HCT116 (cell line): ENCODE results near the gene ABCB8. TPM values are rescaled to one million over a fixed set of nuclear protein-coding genes. Genes with fewer than 3 reads are reported as not detected.

ENCODE experiments used
- ATAC-seq: fragments of 200-7000 bp; cut with Tn5 transposase; 2 replicates; pipeline ENCODE4 v1.9.1; 2020; ENCODE audit warnings: mild to moderate bottlenecking, moderate library complexity
- BruUV-seq: library from RNA; stranded (reverse); fragments of 400-500 nt; replicated peaks from 2 replicates; lab custom pipeline; 2021; lab: Mats Ljungman, UMichigan
- CTCF ChIA-PET: fragments of 300-600 bp; sonication (Branson Sonifier 250); formaldehyde crosslinking; loops from one replicate; lab custom pipeline; 2021; ENCODE audit warnings: antibody characterized with exemption; lab: Charles Lee
- POLR2A ChIA-PET: fragments of 300-600, 350-600 bp; sonication (Branson Sonifier 250); formaldehyde crosslinking; loops from one replicate; lab custom pipeline; 2021; ENCODE audit warnings: antibody characterized with exemption; lab: Charles Lee
- RAD21 ChIA-PET, 2 experiments: fragments of 300-600 bp; sonication (Branson Sonifier 250); formaldehyde crosslinking; loops; one replicate each; lab custom pipeline; 2023; ENCODE audit warnings: low total read pairs in 2 of 2; ENCODE audit not compliant: uncharacterized antibody in 2 of 2, unreplicated experiment in 2 of 2, low non-redundant PET in 1 of 2; lab: Charles Lee
- DNase-seq: peaks from one replicate; pipeline ENCODE4 v3.0.0-alpha.2; 2010; ENCODE audit warnings: low read depth, low spot score
- H2AFZ ChIP-seq: fragments of 200-600 bp; shearing (Covaris generic), sonication (generic); 2 replicates; pipeline ENCODE4 v1.6.1; 2017; ENCODE audit warnings: low read depth, mixed run types, mixed read lengths, antibody characterized with exemption, low read length; ENCODE audit not compliant: poor library complexity, severe bottlenecking
- H3K27ac ChIP-seq: 2 replicates; pipeline ENCODE4 v1.5.1; 2012; ENCODE audit warnings: low read depth, low read length
- H3K27me3 ChIP-seq: fragments of 200-600 bp; sonication (generic); 2 replicates; pipeline ENCODE4 v1.6.1; 2016; ENCODE audit warnings: mixed run types, low read length, mixed read lengths; ENCODE audit not compliant: insufficient read depth
- H3K36me3 ChIP-seq, 2 experiments: fragments of 200-500 bp in 1 of 2; fragments of 200-600 bp in 1 of 2; sonication (Bioruptor generic) in 1 of 2; sonication (generic) in 1 of 2; 2 replicates each; pipeline versions ENCODE4 v1.5.1 to v1.6.1; 2014 to 2016; ENCODE audit warnings: low read length in 2 of 2, inconsistent platforms in 1 of 2, mixed read lengths in 1 of 2, mixed run types in 1 of 2; ENCODE audit not compliant: insufficient read depth in 2 of 2, control insufficient read depth in 1 of 2
- H3K4me1 ChIP-seq, 2 experiments: fragments of 200-600 bp in 1 of 2; sonication (generic) in 1 of 2; 2 replicates each; pipeline versions ENCODE4 v1.5.1 to v1.6.1; 2012 to 2017; ENCODE audit warnings: low read length in 2 of 2, inconsistent platforms in 1 of 2, mild to moderate bottlenecking in 1 of 2, mixed read lengths in 1 of 2, mixed run types in 1 of 2, moderate library complexity in 1 of 2; ENCODE audit not compliant: insufficient read depth in 2 of 2, control insufficient read depth in 1 of 2
- H3K4me2 ChIP-seq: fragments of 200-600 bp; sonication (generic); 2 replicates; pipeline ENCODE4 v1.6.1; 2017; ENCODE audit warnings: mixed run types, low read length, mixed read lengths
- H3K4me3 ChIP-seq, 2 experiments: fragments of 200-600 bp in 1 of 2; sonication (generic) in 1 of 2; replicated peaks in 1 of 2; 2 replicates each; pipeline ENCODE4 v1.5.1; 2011 to 2016; ENCODE audit warnings: low read length in 2 of 2, control low read depth in 1 of 2, low read depth in 1 of 2, mild to moderate bottlenecking in 1 of 2, mixed read lengths in 1 of 2, mixed run types in 1 of 2
- H3K79me2 ChIP-seq: fragments of 200-600 bp; sonication (generic); 2 replicates; pipeline ENCODE4 v1.6.1; 2017; ENCODE audit warnings: mild to moderate bottlenecking, mixed run types, low read length, moderate library complexity, mixed read lengths; ENCODE audit not compliant: insufficient read depth
- H3K9ac ChIP-seq: fragments of 200-600 bp; sonication (generic); 2 replicates; pipeline ENCODE4 v1.6.1; 2016; ENCODE audit warnings: low read length, mixed read lengths
- H3K9me2 ChIP-seq: fragments of 200-600 bp; sonication (generic), shearing (Covaris generic); 2 replicates; pipeline ENCODE4 v1.6.1; 2017; ENCODE audit warnings: mixed run types, mild to moderate bottlenecking, moderate library complexity; ENCODE audit not compliant: insufficient read depth
- H3K9me3 ChIP-seq, 2 experiments: fragments of 200-500 bp in 1 of 2; fragments of 200-600 bp in 1 of 2; sonication (Bioruptor generic) in 1 of 2; sonication (generic) in 1 of 2; 2 replicates each; pipeline ENCODE4 v1.6.1; 2014 to 2017; ENCODE audit warnings: low read length in 2 of 2, mixed read lengths in 2 of 2, inconsistent platforms in 1 of 2, low read depth in 1 of 2, mild to moderate bottlenecking in 1 of 2, mixed run types in 1 of 2, moderate library complexity in 1 of 2; ENCODE audit not compliant: control insufficient read depth in 1 of 2, insufficient read depth in 1 of 2
- H4K20me1 ChIP-seq: fragments of 200-600 bp; sonication (generic), shearing (Covaris generic); 2 replicates; pipeline ENCODE4 v1.6.1; 2017; ENCODE audit warnings: mixed run types, mild to moderate bottlenecking, moderate library complexity; ENCODE audit not compliant: insufficient read depth
- CBX3 ChIP-seq: IDR thresholded peaks from 2 replicates; pipeline ENCODE4 v1.6.1; 2012; ENCODE audit warnings: low read depth
- EGR1 ChIP-seq: IDR thresholded peaks from 2 replicates; pipeline ENCODE4 v1.6.1; 2012; ENCODE audit warnings: low read depth
- ELF1 ChIP-seq: IDR thresholded peaks from 2 replicates; pipeline ENCODE4 v1.6.1; 2012; ENCODE audit warnings: low read depth, borderline replicate concordance
- EZH2 ChIP-seq: fragments of 200-600 bp; sonication (generic); IDR thresholded peaks from 2 replicates; pipeline ENCODE4 v1.6.1; 2017; ENCODE audit warnings: antibody characterized with exemption, mixed run types
- EZH2phosphoT487 ChIP-seq: fragments of 200-600 bp; IDR thresholded peaks from 2 replicates; pipeline ENCODE4 v1.6.1; 2018; ENCODE audit warnings: antibody characterized with exemption, borderline replicate concordance
- FOSL1 ChIP-seq: IDR thresholded peaks from 2 replicates; pipeline ENCODE4 v1.6.1; 2012; ENCODE audit warnings: low read depth
- POLR2A ChIP-seq: IDR thresholded peaks from 2 replicates; pipeline ENCODE4 v1.7.0; 2011; ENCODE audit warnings: borderline replicate concordance; ENCODE audit not compliant: insufficient read depth, insufficient read length; ENCODE audit errors: extremely low read depth
- POLR2AphosphoS5 ChIP-seq: IDR thresholded peaks from 2 replicates; pipeline ENCODE4 v1.6.1; 2011; ENCODE audit warnings: mild to moderate bottlenecking, low read depth, low read length, moderate library complexity
- RAD21 ChIP-seq: IDR thresholded peaks from 2 replicates; pipeline ENCODE4 v1.6.1; 2012; ENCODE audit warnings: low read depth, mild to moderate bottlenecking
- REST ChIP-seq: IDR thresholded peaks from 2 replicates; pipeline ENCODE4 v1.6.1; 2012; ENCODE audit warnings: low read depth
- SIN3A ChIP-seq: IDR thresholded peaks from 2 replicates; pipeline ENCODE4 v1.6.1; 2012; ENCODE audit warnings: low read depth
- SP1 ChIP-seq: IDR thresholded peaks from 2 replicates; pipeline ENCODE4 v1.6.1; 2012; ENCODE audit warnings: low read depth
- TCF7L2 ChIP-seq: IDR thresholded peaks from 2 replicates; pipeline ENCODE4 v1.7.0; 2011; ENCODE audit warnings: borderline replicate concordance, inconsistent platforms; ENCODE audit not compliant: insufficient read depth, insufficient read length; ENCODE audit errors: extremely low read depth
- YY1 ChIP-seq: IDR thresholded peaks from 2 replicates; pipeline ENCODE4 v1.6.1; 2011; ENCODE audit warnings: low read length, low read depth, moderate library complexity, mild to moderate bottlenecking; ENCODE audit not compliant: insufficient replicate concordance; ENCODE audit errors: extremely low read depth
- ZBTB33 ChIP-seq: IDR thresholded peaks from 2 replicates; pipeline ENCODE4 v1.6.1; 2011; ENCODE audit warnings: mild to moderate bottlenecking, low read length, moderate library complexity; ENCODE audit not compliant: insufficient replicate concordance; ENCODE audit errors: extremely low read depth
- ZFX ChIP-seq: fragments of 450-650 bp; IDR thresholded peaks from 2 replicates; pipeline ENCODE4 v1.6.1; 2017
- ZNF274 ChIP-seq: fragments of 200-500 bp; sonication (Bioruptor generic); IDR thresholded peaks from 2 replicates; pipeline ENCODE4 v1.6.1; 2014; ENCODE audit warnings: mild to moderate bottlenecking, low read depth, low read length, inconsistent platforms
- intact Hi-C: fragments of 100-400 bp; cut with micrococcal nuclease; formaldehyde crosslinking; loops from 2 replicates; pipeline ENCODE4 v1.10.0; 2022
- total RNA-seq: library from RNA; stranded (reverse); gene quantifications from one replicate; pipeline ENCODE4 v1.2.1, GENCODE V29; 2021; ENCODE audit not compliant: unreplicated experiment
- TF ChIP-seq, protein P1 (sequence below), 3 experiments: fragments of 200-600 bp in 1 of 3; sonication (generic) in 1 of 3; IDR thresholded peaks in 2 of 3; conservative IDR thresholded peaks in 1 of 3; 2 replicates each; pipeline ENCODE4 v1.5.1; 2012 to 2017; ENCODE audit warnings: low read depth in 2 of 3, low read length in 2 of 3, antibody characterized with exemption in 1 of 3, borderline replicate concordance in 1 of 3, control low read depth in 1 of 3, mild to moderate bottlenecking in 1 of 3, mixed read lengths in 1 of 3, mixed run types in 1 of 3, moderate library complexity in 1 of 3; ENCODE audit not compliant: insufficient read depth in 1 of 3
- TF ChIP-seq, protein P2 (sequence below): IDR thresholded peaks from 2 replicates; pipeline ENCODE4 v1.6.1; 2012

The ABCB8 gene
- total RNA-seq, 1 experiment from 2014 or later: 55.2 TPM

GRCh38 chr7:150998341-150998740, 29.9 kb upstream of the ABCB8 start:
- H3K27me3 ChIP-seq: no peaks in the 10 kb centered on the region
- ChIA-PET RAD21 (no interaction called here), POLR2A (no interaction called here)
- H4K20me1 ChIP-seq: no peaks in the 10 kb centered on the region
- H3K9ac ChIP-seq: no peak overlapping the region
- DNase-seq: no peak
- no peak for ATAC-seq
- no peaks in the 10 kb centered on the region for H3K79me2 ChIP-seq
- no peaks in the 10 kb centered on the region for H3K9me2 ChIP-seq
- no peak overlapping the region for H2AFZ ChIP-seq
- no peak for TF ChIP-seq REST
- TF ChIP-seq SP1: no peak
- TF ChIP-seq ZNF274: no peak
- no peak for TF ChIP-seq POLR2A
- no peak for TF ChIP-seq POLR2AphosphoS5
- no peak for TF ChIP-seq EGR1
- TF ChIP-seq RAD21: no peak
- no peak for TF ChIP-seq TCF7L2
- no peak for TF ChIP-seq ELF1
- no peak for TF ChIP-seq ZBTB33
- no peak for TF ChIP-seq ZFX
- TF ChIP-seq, protein P1, sequence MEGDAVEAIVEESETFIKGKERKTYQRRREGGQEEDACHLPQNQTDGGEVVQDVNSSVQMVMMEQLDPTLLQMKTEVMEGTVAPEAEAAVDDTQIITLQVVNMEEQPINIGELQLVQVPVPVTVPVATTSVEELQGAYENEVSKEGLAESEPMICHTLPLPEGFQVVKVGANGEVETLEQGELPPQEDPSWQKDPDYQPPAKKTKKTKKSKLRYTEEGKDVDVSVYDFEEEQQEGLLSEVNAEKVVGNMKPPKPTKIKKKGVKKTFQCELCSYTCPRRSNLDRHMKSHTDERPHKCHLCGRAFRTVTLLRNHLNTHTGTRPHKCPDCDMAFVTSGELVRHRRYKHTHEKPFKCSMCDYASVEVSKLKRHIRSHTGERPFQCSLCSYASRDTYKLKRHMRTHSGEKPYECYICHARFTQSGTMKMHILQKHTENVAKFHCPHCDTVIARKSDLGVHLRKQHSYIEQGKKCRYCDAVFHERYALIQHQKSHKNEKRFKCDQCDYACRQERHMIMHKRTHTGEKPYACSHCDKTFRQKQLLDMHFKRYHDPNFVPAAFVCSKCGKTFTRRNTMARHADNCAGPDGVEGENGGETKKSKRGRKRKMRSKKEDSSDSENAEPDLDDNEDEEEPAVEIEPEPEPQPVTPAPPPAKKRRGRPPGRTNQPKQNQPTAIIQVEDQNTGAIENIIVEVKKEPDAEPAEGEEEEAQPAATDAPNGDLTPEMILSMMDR (IDR thresholded peaks at IDR 0.05 in 2 of 3, conservative IDR thresholded peaks at IDR 0.05 in 1 of 3; ENCODE audit: borderline replicate concordance in 1 of 3, insufficient read depth in 1 of 3, low read depth in 2 of 3, low read length in 2 of 3): no peak
- no peak for TF ChIP-seq EZH2
- TF ChIP-seq FOSL1: no peak
- TF ChIP-seq YY1: no peak
- TF ChIP-seq, protein P2, sequence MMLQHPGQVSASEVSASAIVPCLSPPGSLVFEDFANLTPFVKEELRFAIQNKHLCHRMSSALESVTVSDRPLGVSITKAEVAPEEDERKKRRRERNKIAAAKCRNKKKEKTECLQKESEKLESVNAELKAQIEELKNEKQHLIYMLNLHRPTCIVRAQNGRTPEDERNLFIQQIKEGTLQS: no peak
- TF ChIP-seq EZH2phosphoT487: no peak
- TF ChIP-seq SIN3A: no peak
- TF ChIP-seq CBX3: no peak
- TF ChIP-seq, all 23 proteins: peak for 0
- no peaks in the 10 kb centered on the region for H3K9me3 ChIP-seq
- H3K4me1 ChIP-seq: no peaks in the 10 kb centered on the region
- H3K27ac ChIP-seq: no peak overlapping the region
- no peaks in the 10 kb centered on the region for H3K36me3 ChIP-seq
- CTCF ChIA-PET: no interaction called here
- no peak overlapping the region for H3K4me3 ChIP-seq
- no TSS peak for BruUV-seq
- no peak overlapping the region for H3K4me2 ChIP-seq
- intact Hi-C loops: no loop called here
